GM21360 (cell line): ENCODE measurements around the gene USP10.
A peak's percentile ranks its signal among the peaks of the same experiment; 100 is the strongest.
"Not testable (repeated sequence)": the region's sequence is repeated elsewhere in the genome, so short reads cannot be mapped to it uniquely, and the experiment has no call there.

Experiments
- ATAC-seq: cut with Tn5 transposase; IDR thresholded peaks from one replicate; pipeline ENCODE4 v1.9.1; 2021; ENCODE audit warnings: mild to moderate bottlenecking, moderate library complexity; ENCODE audit not compliant: unreplicated experiment

Gene USP10

DNA sequence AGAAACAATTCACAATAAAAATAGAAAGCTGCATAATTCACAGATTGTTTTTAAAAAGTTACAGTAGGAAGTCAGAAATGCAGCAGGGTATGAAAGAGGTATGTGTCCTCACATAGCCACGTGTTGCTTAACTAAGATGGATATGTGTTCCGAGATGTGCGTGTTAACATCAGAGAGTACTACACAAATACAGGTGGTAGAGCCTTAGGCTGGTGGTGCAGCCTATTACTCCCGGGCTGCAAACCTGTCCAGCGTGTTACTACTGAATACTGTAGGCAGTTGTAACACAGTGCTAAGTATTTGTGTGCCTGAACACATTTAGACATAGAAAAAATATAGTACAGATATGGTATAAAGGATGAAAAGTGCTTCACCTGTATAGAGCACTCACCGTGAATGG, 46.4 kb downstream of the USP10 start:
- no peak for ATAC-seq

GRCh38 chr16:84746875-84747274, 47.1 kb downstream of the USP10 start:
- ATAC-seq = no peak

DNA sequence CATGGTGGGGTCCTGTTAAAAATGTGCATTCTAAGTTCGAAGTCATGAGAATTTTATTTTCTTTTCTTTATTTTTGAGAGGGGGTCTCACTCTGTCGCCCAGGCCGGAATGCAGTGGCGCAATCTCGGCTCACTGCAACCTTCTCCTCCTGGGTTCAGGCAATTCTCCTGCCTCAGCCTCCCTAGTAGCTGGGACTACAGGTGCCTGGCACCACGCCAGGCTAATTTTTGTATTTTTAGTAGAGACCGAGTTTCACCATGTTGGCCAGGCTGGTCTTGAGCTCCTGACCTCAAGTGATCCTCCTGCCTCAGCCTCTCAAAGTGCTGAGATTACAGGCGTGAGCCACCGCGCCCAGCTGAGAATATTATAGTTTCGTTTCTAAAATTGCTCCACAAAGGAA, 48.4 kb downstream of the USP10 start:
- not testable (repeated sequence) for ATAC-seq

GRCh38 chr16:84749072-84749471, 49.3 kb downstream of the USP10 start:
- ATAC-seq = no peak

- ATAC-seq = no peak
Measured at GRCh38 chr16:84749815-84750214, 50.0 kb downstream of the USP10 start.

GRCh38 chr16:84750575-84750974, 50.8 kb downstream of the USP10 start:
- no peak for ATAC-seq

- no peak for ATAC-seq
Measured at GRCh38 chr16:84751241-84751640, 51.4 kb downstream of the USP10 start.

GRCh38 chr16:84751947-84752346, 52.1 kb downstream of the USP10 start:
- no peak for ATAC-seq

DNA sequence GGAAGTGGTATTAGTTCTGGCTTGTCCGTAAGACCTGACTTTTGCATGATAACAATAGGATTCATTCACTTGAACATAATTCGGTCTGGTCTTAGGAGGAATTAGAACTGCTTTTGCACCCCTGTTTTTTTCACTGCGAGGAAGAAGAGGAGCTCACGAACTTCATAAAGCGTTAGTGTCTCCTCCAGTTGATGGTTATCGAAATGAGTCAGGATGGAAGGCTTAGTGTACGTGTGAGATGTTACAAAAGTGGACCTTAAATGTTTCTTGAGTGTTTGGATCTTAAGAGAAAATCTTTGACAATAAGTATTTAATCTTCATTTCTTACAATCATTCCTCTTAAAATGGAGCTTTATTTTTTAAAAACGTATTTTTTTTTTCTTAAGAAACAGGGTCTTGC, 52.8 kb downstream of the USP10 start:
- ATAC-seq = no peak

DNA sequence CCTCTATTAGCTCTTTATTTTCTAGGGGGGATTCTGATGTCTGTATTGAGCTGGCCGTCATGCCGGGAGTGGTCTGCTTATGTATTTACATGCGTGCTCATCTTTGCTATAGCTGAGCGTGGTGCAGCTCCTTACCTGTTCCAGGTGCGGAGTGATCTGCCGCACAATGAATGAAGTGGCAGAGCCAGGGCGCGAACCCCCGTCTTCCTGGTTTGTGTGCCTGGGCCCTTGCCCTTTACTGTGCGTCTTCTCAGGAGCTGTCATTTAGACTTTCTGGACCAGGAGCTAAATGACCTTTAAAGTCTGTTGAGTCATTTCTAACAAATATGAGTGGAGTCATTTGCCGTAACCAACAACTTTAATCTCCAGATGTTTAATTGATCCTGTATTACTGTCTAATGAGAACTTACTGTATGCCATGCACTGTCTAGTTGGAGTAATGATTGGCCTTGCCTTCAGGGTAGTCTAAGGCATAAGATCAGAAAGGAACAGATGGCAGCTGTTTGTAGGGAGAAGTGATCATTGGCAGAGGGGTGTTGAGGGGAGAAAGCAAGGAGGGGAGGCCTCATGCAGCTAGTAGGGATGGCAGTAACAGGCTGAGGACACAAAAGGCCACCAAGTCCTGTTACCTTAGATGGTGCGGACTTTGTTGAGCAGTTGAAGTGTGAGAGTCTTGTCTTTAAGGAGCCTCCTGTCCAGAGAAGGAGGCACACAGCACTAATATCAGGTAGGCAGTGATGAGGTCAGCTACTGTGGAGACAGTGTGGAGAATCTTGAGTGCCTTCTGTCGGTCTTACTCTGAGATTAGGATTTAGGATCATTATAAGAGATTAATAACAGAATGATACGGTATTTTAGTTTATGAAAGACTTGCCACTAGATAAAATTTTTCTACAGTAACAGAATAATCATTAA, 53.9 kb downstream of the USP10 start:
- ATAC-seq = no peak

GRCh38 chr16:84754353-84754856, 54.6 kb downstream of the USP10 start:
- ATAC-seq = peak; percentile 56

DNA sequence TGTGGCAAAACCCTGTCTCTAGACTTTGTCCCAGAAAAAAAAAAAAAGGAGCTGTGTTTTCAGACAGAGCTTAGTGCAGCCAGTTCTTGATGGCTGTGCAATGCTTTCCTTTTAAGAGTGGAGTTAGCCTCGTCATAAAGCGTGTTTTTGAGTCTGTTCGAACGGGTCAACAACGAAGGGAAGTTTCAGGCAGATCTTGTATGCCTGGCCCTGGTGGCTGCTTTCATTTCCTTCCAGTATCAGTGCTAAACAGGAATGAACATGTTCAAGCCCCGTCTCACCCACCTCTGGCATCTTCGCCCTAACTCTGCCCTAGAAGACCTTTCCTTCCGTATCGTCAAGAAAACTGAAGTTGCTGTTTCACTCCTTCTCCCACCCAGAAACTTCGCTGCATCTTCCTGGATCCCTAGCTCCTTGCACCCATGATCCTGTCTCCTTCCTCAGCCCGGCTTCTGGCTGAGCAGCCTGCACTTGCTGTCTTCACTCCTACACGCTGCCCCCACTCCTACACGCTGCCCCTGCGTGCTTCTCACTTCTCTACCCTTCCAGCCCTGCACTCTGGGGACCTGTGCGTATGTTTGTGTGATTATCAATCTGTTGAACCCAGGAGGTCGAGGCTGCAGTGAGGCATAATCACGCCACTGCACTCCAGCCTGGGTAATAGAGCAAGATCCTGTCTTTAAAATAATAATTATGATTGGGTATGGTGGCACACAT, 55.3 kb downstream of the USP10 start:
- ATAC-seq = no peak

DNA sequence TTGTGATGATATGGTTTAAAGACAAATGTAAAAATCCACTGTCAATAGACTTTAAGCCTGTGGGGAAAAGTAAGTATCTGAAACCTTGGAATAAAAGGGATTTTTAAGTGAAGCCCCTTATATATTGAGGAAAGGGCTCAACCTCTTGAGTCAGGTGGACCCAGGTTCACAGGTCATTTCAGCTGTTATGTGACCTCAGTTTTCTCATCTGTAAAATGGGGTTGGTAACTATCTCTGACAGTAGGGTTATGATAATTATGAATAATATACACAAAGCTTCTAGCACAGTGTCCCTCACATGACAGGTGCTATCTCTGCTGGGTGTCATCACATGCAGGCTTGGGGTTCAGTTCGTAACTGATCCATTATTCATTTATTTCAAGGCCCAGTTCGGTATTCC, 57.0 kb downstream of the USP10 start:
- no peak for ATAC-seq

DNA sequence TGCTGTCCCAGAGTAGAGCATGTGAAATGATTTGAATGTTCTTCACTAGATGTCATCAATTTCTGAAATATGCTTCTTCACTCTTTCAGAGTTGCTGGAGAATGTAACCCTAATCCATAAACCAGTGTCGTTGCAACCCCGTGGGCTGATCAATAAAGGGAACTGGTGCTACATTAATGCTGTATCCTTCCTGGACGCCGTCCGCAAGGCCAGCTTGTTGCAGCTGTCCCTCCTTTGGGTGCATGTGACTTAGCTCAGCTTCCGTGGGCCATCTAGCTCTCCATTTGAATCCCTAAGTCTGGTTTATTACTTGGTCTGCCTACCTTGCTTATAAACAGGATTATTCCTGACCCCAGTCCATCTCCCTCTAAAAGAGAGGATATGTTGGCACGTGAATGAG, 58.8 kb downstream of the USP10 start:
- no peak for ATAC-seq

DNA sequence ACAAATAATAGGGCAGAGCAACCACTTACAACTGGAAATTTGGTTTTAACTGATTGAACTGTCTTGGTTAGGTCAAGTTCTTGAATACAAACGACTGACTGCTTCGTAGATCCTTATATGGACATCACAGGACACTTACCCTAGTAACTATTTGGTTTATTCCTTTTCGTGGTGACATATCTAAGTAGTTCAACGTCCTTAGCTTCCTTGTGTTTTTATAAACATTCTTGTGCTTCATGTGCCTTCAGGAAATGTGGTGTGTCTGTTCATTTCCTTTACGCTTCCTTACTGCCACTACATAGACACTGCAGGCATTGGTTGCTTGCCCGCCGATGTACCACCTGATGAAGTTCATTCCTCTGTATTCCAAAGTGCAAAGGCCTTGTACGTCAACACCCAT, 59.3 kb downstream of the USP10 start:
- no peak for ATAC-seq

DNA sequence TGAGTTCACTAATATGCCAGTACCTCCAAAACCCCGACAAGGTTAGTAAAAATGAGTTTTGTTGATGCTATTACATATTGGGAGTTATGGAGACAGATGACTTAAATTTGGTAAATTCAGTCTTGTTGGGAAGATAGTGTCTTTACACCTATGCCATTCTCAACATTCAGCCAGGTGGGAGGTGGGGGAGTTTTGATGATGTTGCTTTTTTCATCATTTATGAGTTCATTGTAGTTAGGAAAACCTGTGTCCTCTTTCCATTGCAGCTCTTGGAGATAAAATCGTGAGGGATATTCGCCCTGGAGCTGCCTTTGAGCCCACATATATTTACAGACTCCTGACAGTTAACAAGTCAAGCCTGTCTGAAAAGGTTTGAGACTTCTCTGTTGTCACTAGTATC, 60.1 kb downstream of the USP10 start:
- ATAC-seq = no peak

DNA sequence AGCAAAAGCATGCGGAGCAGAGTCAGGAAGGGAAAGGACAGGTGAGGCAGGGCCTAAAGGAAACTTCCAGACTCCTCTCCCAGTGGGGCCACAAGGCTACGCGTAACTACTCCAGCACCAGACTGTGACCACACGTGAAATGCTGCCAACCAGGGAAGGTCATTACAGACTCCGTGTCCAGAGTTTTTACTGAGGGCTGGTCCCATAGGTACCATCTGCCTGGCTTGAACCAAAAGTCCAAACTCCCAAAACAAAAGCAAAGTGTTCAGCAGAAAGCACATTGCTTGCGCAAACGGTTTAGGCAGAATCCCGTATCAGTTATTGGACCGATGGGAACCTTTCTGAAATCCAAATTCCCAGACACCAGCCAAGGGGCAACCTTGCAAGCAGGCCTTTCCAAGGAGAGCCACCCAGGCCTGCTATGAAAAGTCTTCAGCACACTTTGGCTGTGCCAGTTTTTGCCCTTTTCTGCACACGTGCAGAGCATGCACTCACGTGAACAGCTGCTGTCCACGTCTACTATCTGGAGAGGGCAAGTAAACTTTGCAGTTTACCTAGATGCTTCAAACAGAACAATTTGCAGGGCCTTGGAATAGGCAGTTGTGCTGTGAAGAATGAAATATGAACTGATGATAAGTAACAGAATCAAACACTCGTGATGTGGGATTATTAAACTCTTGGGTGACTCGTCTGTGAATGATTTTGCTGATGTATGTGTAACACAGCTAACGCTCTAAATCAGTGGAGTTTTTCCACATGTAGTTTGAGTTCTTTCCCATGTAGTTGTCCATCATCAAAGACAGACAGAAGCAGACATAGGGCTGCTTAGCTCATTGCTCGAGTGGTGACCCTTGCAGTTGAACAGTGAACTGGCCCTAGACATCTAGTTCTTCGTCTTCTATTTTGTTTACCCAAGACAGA, 61.9 kb downstream of the USP10 start:
- ATAC-seq = no peak

- ATAC-seq = no peak
Measured at GRCh38 chr16:84763164-84763563, 63.4 kb downstream of the USP10 start.

DNA sequence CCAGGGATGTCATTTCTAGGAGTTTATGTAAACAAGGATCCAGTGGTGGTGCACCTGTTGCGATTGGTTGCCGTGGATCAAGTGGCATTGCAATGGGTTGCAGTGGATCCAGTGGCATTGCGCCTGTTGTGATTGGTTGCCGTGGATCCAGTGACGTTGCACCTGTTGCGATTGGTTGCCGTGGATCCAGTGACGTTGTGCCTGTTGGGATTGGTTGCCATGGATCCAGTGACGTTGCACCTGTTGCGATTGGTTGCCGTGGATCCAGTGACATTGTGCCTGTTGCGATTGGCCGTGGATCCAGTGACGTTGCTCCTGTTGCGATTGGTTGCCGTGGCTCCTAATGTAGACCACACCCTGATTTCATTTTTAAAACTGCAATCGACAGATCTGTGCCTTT, 63.8 kb downstream of the USP10 start:
- ATAC-seq = no peak

DNA sequence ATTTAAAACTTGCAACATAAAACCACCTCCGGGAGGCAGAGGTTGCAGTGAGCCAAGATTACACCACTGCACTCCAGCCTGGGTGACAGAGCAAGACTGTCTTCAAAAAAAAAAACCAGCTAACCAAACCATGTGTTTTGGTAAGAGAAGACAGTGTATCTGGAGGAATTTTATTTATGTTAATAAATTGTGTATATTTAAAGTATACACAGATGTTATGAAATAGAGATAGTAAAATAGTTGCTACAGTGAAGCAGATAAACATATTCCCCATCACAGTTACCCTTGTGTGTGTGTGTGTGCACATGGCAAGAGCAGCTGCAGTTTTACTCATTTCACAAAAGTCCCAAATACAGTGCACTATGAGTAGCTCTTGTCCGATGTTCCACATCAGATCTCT, 65.2 kb downstream of the USP10 start:
- no peak for ATAC-seq
